Measurements from ENCODE around the gene DEGS2. TPM values are rescaled to one million over a fixed set of nuclear protein-coding genes. Genes with fewer than 3 reads are reported as not detected.

DEGS2 gene
- total RNA-seq, 1 experiment from 2014 or later, result 1.6 TPM

GRCh38 chr14:100118396-100119011, 40.9 kb downstream of the DEGS2 start:
- Mint-ChIP-seq H3K9me3 (no peaks in the 10 kb centered on the region), H3K4me1 (no peaks in the 10 kb centered on the region), H3K27ac (no peak overlapping the region), H3K4me3 (no peak overlapping the region), H3K36me3 (no peaks in the 10 kb centered on the region), H3K27me3 (ENCODE audit: low read depth) (no peaks in the 10 kb centered on the region)
- POLR2A ChIA-PET, result no interaction called here
- no peak for TF ChIP-seq SMAD3 (CRISPR knock-in tag; IDR thresholded peaks at IDR 0.05; ENCODE audit: borderline replicate concordance)
- no peak for TF ChIP-seq AFF4 (CRISPR knock-in tag; IDR thresholded peaks at IDR 0.05; ENCODE audit: borderline replicate concordance)
- ATAC-seq, result no peak
- CTCF ChIA-PET, result interaction anchor here (0.8 to 3.0 kb wide), 5 partner anchors 11 to 388 kb away, joined by 3 to 12 read pairs (median 4); no protein-coding TSS in a partner anchor
- no peak for DNase-seq (ENCODE audit: low spot score)

GRCh38 chr14:100117633-100118395, 41.6 kb downstream of the DEGS2 start:
- no peaks in the 10 kb centered on the region for H3K36me3 Mint-ChIP-seq
- H3K4me1 Mint-ChIP-seq, result no peaks in the 10 kb centered on the region
- H3K9me3 Mint-ChIP-seq, result no peaks in the 10 kb centered on the region
- DNase-seq (ENCODE audit: low spot score) (no peak), ATAC-seq (no peak)
- POLR2A ChIA-PET, result no interaction called here
- CTCF ChIA-PET, result interaction anchor here (0.8 to 3.2 kb wide), 7 partner anchors 10 to 387 kb away, joined by 3 to 13 read pairs (median 5); no protein-coding TSS in a partner anchor
- H3K27ac Mint-ChIP-seq, result no peak overlapping the region; the same call in 1 of the 2 replicates
- TF ChIP-seq RELA (CRISPR knock-in tag; IDR thresholded peaks at IDR 0.05; ENCODE audit: borderline replicate concordance) (no peak), ERG (CRISPR knock-in tag; IDR thresholded peaks at IDR 0.05) (no peak), ATF6 (CRISPR knock-in tag; IDR thresholded peaks at IDR 0.05) (no peak), TP53 (CRISPR knock-in tag; IDR thresholded peaks at IDR 0.05) (no peak), ZNF263 (CRISPR knock-in tag; IDR thresholded peaks at IDR 0.05; ENCODE audit: low read depth) (no peak), NFATC4 (CRISPR knock-in tag; IDR thresholded peaks at IDR 0.05) (no peak), ZNF396 (CRISPR knock-in tag; IDR thresholded peaks at IDR 0.05; ENCODE audit: borderline replicate concordance) (no peak), FOXK1 (CRISPR knock-in tag; IDR thresholded peaks at IDR 0.05) (no peak), KAT7 (CRISPR knock-in tag; IDR thresholded peaks at IDR 0.05; ENCODE audit: borderline replicate concordance) (no peak), FOXP4 (CRISPR knock-in tag; IDR thresholded peaks at IDR 0.05) (no peak), JUN (CRISPR knock-in tag; IDR thresholded peaks at IDR 0.05) (no peak), ATF2 (CRISPR knock-in tag; IDR thresholded peaks at IDR 0.05; ENCODE audit: borderline replicate concordance, low read depth) (no peak), E2F5 (CRISPR knock-in tag; IDR thresholded peaks at IDR 0.05) (no peak), EMX1 (CRISPR knock-in tag; IDR thresholded peaks at IDR 0.05) (no peak)
- no peaks in the 10 kb centered on the region for H3K27me3 Mint-ChIP-seq (ENCODE audit: low read depth)
- no peak overlapping the region for H3K4me3 Mint-ChIP-seq

Measured in WTC11 (cell line).